H1 (cell line): ENCODE measurements around the gene MYO1D. TPM values are rescaled to one million over a fixed set of nuclear protein-coding genes. Genes with fewer than 3 reads are reported as not detected.

Experiments
- CTBP2 ChIP-seq: IDR thresholded peaks from 2 replicates; pipeline ENCODE4 v1.7.0; 2011; ENCODE audit warnings: borderline replicate concordance, mild to moderate bottlenecking, moderate library complexity, mixed read lengths, low read length; ENCODE audit not compliant: insufficient read depth, insufficient read length
- EP300 ChIP-seq, 2 experiments: IDR thresholded peaks; 1 replicate in 1 of 2; 2 replicates in 1 of 2; pipeline ENCODE4 v1.6.1; 2011 to 2012; ENCODE audit warnings: low read depth in 2 of 2, low read length in 2 of 2, mild to moderate bottlenecking in 2 of 2, borderline replicate concordance in 1 of 2, inconsistent platforms in 1 of 2, moderate library complexity in 1 of 2
- KDM1A ChIP-seq: fragments of 200-600, 300-600 bp; sonication (generic); IDR thresholded peaks from 2 replicates; pipeline ENCODE4 v1.7.1; 2016; ENCODE audit warnings: mild to moderate bottlenecking, low read length, borderline replicate concordance
- RAD21 ChIP-seq, 2 experiments: IDR thresholded peaks in 1 of 2; conservative IDR thresholded peaks in 1 of 2; 2 replicates each; pipeline ENCODE4 v1.6.1; 2011; ENCODE audit warnings: low read depth in 2 of 2, low read length in 2 of 2, improper control_type of control experiment in 1 of 2, inconsistent platforms in 1 of 2, mild to moderate bottlenecking in 1 of 2, moderate library complexity in 1 of 2
- TEAD4 ChIP-seq: IDR thresholded peaks from 2 replicates; pipeline ENCODE4 v1.6.1; 2012; ENCODE audit warnings: low read depth, low read length, inconsistent platforms, mixed read lengths
- polyA plus RNA-seq, 7 experiments: library from polyadenylated mRNA; depleted of rRNA in 3 of 7; stranded (reverse) in 5 of 7; unstranded in 2 of 7; fragments of >200 nt in 5 of 7; fragments of 200-250 nt in 2 of 7; gene quantifications; 1 replicate in 5 of 7; 2 replicates in 1 of 7; 4 replicates in 1 of 7; pipeline versions ENCODE4 v1.2.1 to v1.2.3, GENCODE V29; 2011 to 2013; ENCODE audit warnings: missing spikeins in 2 of 7, mixed read lengths in 2 of 7
- total RNA-seq: library from RNA; stranded (reverse); fragmentation: NEBNext Ultra II Directional; extraction: Animal tissue kit (Norgen Biotek cat#: 25700); gene quantifications from 2 replicates; pipeline ENCODE4 v1.2.1, GENCODE V29; 2021

The MYO1D gene
- total and polyA plus RNA-seq, 2 of the 8 experiments (the other 6 are each of a cell fraction or from before 2014, with no cell fraction given), result 6.5 to 25.4 TPM

DNA sequence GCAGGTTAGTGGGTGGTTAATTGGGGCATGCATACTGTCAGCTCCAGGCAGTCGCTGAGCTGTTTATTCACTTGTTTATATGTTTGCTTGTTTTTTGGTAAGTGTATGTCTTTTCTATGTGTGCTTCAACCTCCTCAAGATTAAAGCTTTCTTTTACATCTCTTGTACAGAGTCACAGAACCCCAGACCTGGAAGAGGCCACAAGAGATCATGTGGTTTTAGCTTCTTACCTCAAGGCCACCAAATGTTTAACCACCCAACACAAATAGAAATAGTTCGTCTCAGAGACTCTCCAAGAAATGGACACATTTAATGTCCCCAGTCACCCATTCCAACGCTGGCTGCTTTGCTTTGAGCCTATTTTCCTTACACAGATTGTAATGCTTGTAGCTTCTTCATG lies 39.2 kb upstream of the MYO1D start (continued):
- TF ChIP-seq EP300 (IDR thresholded peaks at IDR 0.05; ENCODE audit: borderline replicate concordance in 1 of 2, low read depth in 2 of 2, low read length in 2 of 2) (no peak), RAD21 (IDR thresholded peaks at IDR 0.05 in 1 of 2, conservative IDR thresholded peaks at IDR 0.05 in 1 of 2; ENCODE audit: low read depth in 2 of 2, low read length in 2 of 2) (no peak), KDM1A (no peak), TEAD4 (no peak), CTBP2 (no peak)
